ENCODE results near the gene LRRFIP2.

- TF ChIP-seq CTCF (conservative IDR thresholded peaks at IDR 0.05 in 1 of 2, IDR thresholded peaks at IDR 0.05 in 1 of 2; ENCODE audit: low read depth in 1 of 2, low read length in 2 of 2) (no peak), EZH2 (IDR thresholded peaks at IDR 0.05; ENCODE audit: low read length, missing control alignments) (no peak)
Observed at GRCh38 chr3:37145611-37146010, 28.8 kb downstream of the LRRFIP2 start.

Data from fibroblast of lung (primary cell).